Ishikawa (cell line): Measurements from ENCODE around the gene RGS6.

Experiments used
- CEBPB ChIP-seq: IDR thresholded peaks from 2 replicates; pipeline ENCODE4 v1.6.1; 2012
- CREB1 ChIP-seq: IDR thresholded peaks from 2 replicates; pipeline ENCODE4 v1.6.1; 2012; ENCODE audit warnings: low read depth
- EGR1 ChIP-seq: IDR thresholded peaks from 2 replicates; pipeline ENCODE4 v1.6.1; 2012
- EP300 ChIP-seq: IDR thresholded peaks from 2 replicates; pipeline ENCODE4 v1.6.1; 2012; ENCODE audit warnings: borderline replicate concordance
- FOXM1 ChIP-seq: IDR thresholded peaks from 2 replicates; pipeline ENCODE4 v1.6.1; 2012; ENCODE audit warnings: low read depth, borderline replicate concordance
- NFIC ChIP-seq: IDR thresholded peaks from 2 replicates; pipeline ENCODE4 v1.6.1; 2012
- RAD21 ChIP-seq: IDR thresholded peaks from 2 replicates; pipeline ENCODE4 v1.6.1; 2012; ENCODE audit warnings: low read depth
- TAF1 ChIP-seq: IDR thresholded peaks from 2 replicates; pipeline ENCODE4 v1.6.1; 2012; ENCODE audit warnings: low read depth, mild to moderate bottlenecking
- TCF12 ChIP-seq: IDR thresholded peaks from 2 replicates; pipeline ENCODE4 v1.6.1; 2012; ENCODE audit warnings: low read depth
- TEAD4 ChIP-seq: IDR thresholded peaks from 2 replicates; pipeline ENCODE4 v1.6.1; 2012
- YY1 ChIP-seq: IDR thresholded peaks from 2 replicates; pipeline ENCODE4 v1.6.1; 2012; ENCODE audit warnings: low read depth
- ZBTB7A ChIP-seq: IDR thresholded peaks from 2 replicates; pipeline ENCODE4 v1.6.1; 2012; ENCODE audit warnings: low read depth
- TF ChIP-seq, protein P1 (sequence below): IDR thresholded peaks from 2 replicates; pipeline ENCODE4 v1.6.1; 2012
- TF ChIP-seq, protein P2 (sequence below): IDR thresholded peaks from 2 replicates; pipeline ENCODE4 v1.6.1; 2012; ENCODE audit warnings: low read depth, mild to moderate bottlenecking
- TF ChIP-seq, protein P3 (sequence below): IDR thresholded peaks from 2 replicates; pipeline ENCODE4 v1.6.1; 2012

Gene RGS6

DNA sequence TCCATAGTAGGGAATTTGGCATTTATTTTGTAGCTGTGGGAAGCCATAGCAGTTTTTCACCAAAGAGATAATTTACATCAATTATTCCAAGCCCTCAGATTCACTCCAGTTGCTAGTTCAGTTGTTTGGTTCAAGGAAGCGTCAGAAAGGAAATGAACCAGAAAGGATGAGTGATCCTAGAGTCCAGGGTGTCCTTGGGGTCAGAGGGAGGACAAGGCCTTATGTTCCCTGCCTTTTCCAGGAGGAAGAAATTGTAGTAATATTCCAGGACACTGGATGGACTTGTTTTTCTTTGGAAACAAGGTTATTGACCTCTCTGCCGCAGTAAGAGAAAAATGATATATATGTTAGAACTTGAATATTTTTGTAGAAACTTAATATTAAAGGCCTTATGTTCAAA lies 409.5 kb downstream of the RGS6 start:
- TF ChIP-seq EGR1 = no peak

DNA sequence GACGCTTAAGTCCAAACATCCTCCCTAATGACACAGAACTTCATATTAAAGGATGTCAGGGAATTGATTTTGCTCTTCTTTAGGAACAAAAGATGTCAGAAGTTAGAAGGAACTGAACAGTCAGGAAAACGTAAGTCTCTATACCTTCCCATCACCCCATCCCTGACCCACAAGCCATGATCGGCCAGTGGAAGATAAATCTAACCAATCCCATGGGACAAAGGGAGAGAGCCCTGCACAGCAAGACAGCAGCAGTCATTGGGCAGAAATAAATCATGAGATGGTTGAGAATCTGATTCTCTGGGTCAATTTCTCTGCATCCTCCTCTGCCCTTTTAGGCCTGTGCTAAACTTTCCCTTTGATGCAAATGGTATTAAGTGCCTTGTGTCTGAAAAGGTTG lies 414.9 kb downstream of the RGS6 start:
- TF ChIP-seq NFIC = no peak
- TF ChIP-seq, protein P1, sequence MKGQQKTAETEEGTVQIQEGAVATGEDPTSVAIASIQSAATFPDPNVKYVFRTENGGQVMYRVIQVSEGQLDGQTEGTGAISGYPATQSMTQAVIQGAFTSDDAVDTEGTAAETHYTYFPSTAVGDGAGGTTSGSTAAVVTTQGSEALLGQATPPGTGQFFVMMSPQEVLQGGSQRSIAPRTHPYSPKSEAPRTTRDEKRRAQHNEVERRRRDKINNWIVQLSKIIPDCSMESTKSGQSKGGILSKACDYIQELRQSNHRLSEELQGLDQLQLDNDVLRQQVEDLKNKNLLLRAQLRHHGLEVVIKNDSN = no peak
- no peak for TF ChIP-seq EGR1
- TF ChIP-seq EP300 = no peak
- TF ChIP-seq, protein P2, sequence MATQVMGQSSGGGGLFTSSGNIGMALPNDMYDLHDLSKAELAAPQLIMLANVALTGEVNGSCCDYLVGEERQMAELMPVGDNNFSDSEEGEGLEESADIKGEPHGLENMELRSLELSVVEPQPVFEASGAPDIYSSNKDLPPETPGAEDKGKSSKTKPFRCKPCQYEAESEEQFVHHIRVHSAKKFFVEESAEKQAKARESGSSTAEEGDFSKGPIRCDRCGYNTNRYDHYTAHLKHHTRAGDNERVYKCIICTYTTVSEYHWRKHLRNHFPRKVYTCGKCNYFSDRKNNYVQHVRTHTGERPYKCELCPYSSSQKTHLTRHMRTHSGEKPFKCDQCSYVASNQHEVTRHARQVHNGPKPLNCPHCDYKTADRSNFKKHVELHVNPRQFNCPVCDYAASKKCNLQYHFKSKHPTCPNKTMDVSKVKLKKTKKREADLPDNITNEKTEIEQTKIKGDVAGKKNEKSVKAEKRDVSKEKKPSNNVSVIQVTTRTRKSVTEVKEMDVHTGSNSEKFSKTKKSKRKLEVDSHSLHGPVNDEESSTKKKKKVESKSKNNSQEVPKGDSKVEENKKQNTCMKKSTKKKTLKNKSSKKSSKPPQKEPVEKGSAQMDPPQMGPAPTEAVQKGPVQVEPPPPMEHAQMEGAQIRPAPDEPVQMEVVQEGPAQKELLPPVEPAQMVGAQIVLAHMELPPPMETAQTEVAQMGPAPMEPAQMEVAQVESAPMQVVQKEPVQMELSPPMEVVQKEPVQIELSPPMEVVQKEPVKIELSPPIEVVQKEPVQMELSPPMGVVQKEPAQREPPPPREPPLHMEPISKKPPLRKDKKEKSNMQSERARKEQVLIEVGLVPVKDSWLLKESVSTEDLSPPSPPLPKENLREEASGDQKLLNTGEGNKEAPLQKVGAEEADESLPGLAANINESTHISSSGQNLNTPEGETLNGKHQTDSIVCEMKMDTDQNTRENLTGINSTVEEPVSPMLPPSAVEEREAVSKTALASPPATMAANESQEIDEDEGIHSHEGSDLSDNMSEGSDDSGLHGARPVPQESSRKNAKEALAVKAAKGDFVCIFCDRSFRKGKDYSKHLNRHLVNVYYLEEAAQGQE = no peak
- TF ChIP-seq TAF1 = no peak
- no peak for TF ChIP-seq ZBTB7A
- TF ChIP-seq TCF12 = no peak
- TF ChIP-seq, protein P3, sequence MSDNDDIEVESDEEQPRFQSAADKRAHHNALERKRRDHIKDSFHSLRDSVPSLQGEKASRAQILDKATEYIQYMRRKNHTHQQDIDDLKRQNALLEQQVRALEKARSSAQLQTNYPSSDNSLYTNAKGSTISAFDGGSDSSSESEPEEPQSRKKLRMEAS = no peak
- no peak for TF ChIP-seq RAD21
- no peak for TF ChIP-seq FOXM1
- no peak for TF ChIP-seq CREB1
- TF ChIP-seq CEBPB = no peak
- TF ChIP-seq TEAD4 = no peak
- no peak for TF ChIP-seq YY1

DNA sequence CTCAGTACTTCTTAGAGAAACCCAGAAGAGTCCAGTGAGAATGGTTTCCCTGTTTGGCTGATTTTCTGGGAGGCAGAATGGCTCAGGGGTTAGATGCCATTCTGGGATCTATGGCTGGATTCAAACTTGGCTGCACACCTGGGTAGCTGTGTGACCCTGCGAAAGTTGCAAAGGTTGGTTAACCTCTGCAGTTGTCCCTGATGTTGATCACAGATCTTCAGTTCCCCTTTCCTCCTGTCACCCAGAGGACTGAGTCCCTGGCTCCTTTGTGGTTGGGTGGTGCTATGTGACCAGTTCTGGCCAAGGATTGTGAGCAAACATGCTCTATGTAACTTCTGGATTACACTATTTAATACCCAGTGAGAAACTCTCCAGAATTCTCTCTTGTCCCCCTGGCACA lies 418.0 kb downstream of the RGS6 start:
- TF ChIP-seq TCF12 = no peak
- TF ChIP-seq CREB1 = no peak
- TF ChIP-seq ZBTB7A = no peak
- TF ChIP-seq, protein P1 = no peak
- TF ChIP-seq EGR1 = no peak
- TF ChIP-seq YY1 = no peak
- no peak for TF ChIP-seq NFIC
- no peak for TF ChIP-seq EP300
- no peak for TF ChIP-seq RAD21
- no peak for TF ChIP-seq TAF1
- TF ChIP-seq FOXM1 = no peak
- TF ChIP-seq, protein P3 = no peak

DNA sequence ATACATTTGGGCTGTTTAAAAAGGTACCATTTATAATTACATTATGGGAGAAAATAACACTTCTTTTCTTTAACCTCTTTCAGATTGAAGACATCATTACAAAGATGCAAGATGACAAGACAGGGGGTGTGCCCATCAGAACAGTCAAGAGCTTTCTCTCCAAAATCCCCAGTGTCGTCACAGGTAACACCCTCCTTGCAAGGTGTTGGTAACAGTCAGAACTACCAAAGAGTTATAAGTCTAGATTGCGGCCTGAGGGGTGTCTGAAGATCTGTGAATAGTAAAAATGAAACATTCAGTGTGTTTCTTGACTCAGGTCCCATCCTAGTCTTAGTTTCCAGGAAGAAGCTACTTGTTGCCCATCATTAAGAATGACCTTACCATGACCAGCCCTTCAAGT lies 419.8 kb downstream of the RGS6 start:
- no peak for TF ChIP-seq FOXM1
- no peak for TF ChIP-seq RAD21
- no peak for TF ChIP-seq YY1
- no peak for TF ChIP-seq CREB1
- no peak for TF ChIP-seq EGR1
- no peak for TF ChIP-seq ZBTB7A
- TF ChIP-seq, protein P1 = no peak

DNA sequence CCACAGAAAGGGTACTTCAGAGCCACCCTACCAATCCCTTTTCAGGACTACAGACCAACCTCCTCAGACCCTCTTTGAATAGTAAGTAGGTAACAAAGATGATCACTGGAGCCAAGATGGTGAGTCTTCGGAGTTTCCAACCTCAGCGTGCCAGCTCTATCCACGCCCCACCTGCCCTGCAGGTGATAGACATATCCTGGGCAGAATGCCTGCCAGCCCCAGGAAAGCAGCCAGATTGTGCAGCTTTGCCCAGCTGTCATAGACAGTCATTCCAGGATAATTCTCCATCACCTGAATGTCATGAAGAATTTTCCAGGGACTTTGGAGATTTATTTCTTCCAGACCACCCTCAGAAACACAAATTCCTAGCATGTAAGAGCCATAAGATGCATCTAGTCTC lies 434.4 kb downstream of the RGS6 start:
- no peak for TF ChIP-seq CREB1
- TF ChIP-seq, protein P1 = no peak
- TF ChIP-seq NFIC = no peak
- no peak for TF ChIP-seq EP300
- TF ChIP-seq TAF1 = no peak
- no peak for TF ChIP-seq TEAD4
- TF ChIP-seq, protein P3 = no peak
- no peak for TF ChIP-seq FOXM1
- TF ChIP-seq, protein P2 = no peak
- no peak for TF ChIP-seq RAD21
- TF ChIP-seq TCF12 = no peak
- no peak for TF ChIP-seq CEBPB
- no peak for TF ChIP-seq YY1
- no peak for TF ChIP-seq ZBTB7A
